ENCODE measurements around the gene SPATA20. TPM values are rescaled to one million over a fixed set of nuclear protein-coding genes. Genes with fewer than 3 reads are reported as not detected.

Gene SPATA20
- total and polyA plus RNA-seq, 7 experiments from 2014 or later: 3.7 to 19.4 (median 15.8) TPM

GRCh38 chr17:50582741-50583140 is 35.8 kb downstream of the SPATA20 start:
- no peak overlapping the region for H3K4me3 Mint-ChIP-seq
- CTCF ChIA-PET: interaction anchor here (1.0 kb wide), 1 partner anchor 36 kb away, joined by 3 read pairs; no protein-coding TSS in a partner anchor
- Histone ChIP-seq H3K4me1 (ENCODE audit: control insufficient read depth in 2 of 2, insufficient read depth in 2 of 2, low read length in 2 of 2) (no peaks in the 10 kb centered on the region), H3K4me3 (ENCODE audit: low read length) (no peak overlapping the region), H3K9me3 (ENCODE audit: control insufficient read depth in 2 of 3, low read length in 3 of 3) (no peaks in the 10 kb centered on the region), H3K36me3 (ENCODE audit: control insufficient read depth in 2 of 3, insufficient read depth in 3 of 3, low read length in 3 of 3) (no peaks in the 10 kb centered on the region), H3K27ac (ENCODE audit: low read depth, low read length) (no peak overlapping the region), H3K27me3 (ENCODE audit: control insufficient read depth in 2 of 2, insufficient read depth in 2 of 2, low read length in 2 of 2) (no peaks in the 10 kb centered on the region)
- H3K4me1 Mint-ChIP-seq: peaks cover 0 to 2% (median 0%) of the 10 kb centered on the region in 7 donors
- intact Hi-C loops (cut with micrococcal nuclease): no loop called here
- no peak overlapping the region for H3K27ac Mint-ChIP-seq
- no peak for ATAC-seq
- H3K27me3 Mint-ChIP-seq: peaks cover 6 to 29% (median 16%) of the 10 kb centered on the region in 5 donors
- no peaks in the 10 kb centered on the region for H3K36me3 Mint-ChIP-seq
- H3K9me3 Mint-ChIP-seq: peaks cover 0 to 2% (median 0%) of the 10 kb centered on the region in 11 donors
- no peak for DNase-seq
- POLR2A ChIA-PET: no interaction called here

- Mint-ChIP-seq H3K36me3 (no peaks in the 10 kb centered on the region), H3K27me3 (peaks cover 5 to 27% (median 15%) of the 10 kb centered on the region in 5 donors), H3K4me1 (peaks cover 0 to 1% (median 0%) of the 10 kb centered on the region in 7 donors), H3K9me3 (peaks cover 0 to under 1% (median 0%) of the 10 kb centered on the region in 11 donors), H3K4me3 (no peak overlapping the region), H3K27ac (no peak overlapping the region)
- ChIA-PET CTCF (no interaction called here), POLR2A (no interaction called here)
- intact Hi-C loops (cut with micrococcal nuclease): no loop called here
- Histone ChIP-seq H3K36me3 (ENCODE audit: control insufficient read depth in 2 of 3, insufficient read depth in 3 of 3, low read length in 3 of 3) (no peaks in the 10 kb centered on the region), H3K27me3 (ENCODE audit: control insufficient read depth in 2 of 2, insufficient read depth in 2 of 2, low read length in 2 of 2) (no peaks in the 10 kb centered on the region), H3K9me3 (ENCODE audit: control insufficient read depth in 2 of 3, low read length in 3 of 3) (no peaks in the 10 kb centered on the region), H3K4me3 (ENCODE audit: low read length) (no peak overlapping the region), H3K4me1 (ENCODE audit: control insufficient read depth in 2 of 2, insufficient read depth in 2 of 2, low read length in 2 of 2) (no peaks in the 10 kb centered on the region), H3K27ac (ENCODE audit: low read depth, low read length) (no peak overlapping the region)
- ATAC-seq: no peak
- DNase-seq: no peak
These were observed 36.7 kb downstream of the SPATA20 start for GRCh38 chr17:50583641-50584040.

DNA sequence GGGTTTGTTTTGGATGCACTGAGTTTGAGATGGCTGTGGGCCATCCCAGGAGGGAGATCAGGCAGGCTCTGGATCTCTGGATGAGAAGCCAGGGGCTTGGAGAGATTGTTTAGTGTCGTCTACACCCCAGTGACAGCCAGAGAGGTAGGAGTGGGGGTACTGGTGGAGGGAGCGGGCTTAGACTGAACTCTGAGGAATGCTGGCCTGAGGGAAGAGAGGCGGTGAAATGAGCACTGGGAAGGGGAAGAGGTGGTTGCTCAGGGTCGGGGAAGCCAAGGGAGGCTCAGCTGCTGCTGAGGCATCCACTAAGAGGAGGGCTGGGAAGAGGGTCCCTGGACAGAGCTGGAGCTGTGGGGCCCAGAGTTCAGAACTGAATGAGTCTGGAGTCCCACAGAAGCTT is 37.1 kb downstream of the SPATA20 start:
- Mint-ChIP-seq H3K4me3 (no peak overlapping the region), H3K27ac (no peak overlapping the region)
- no peak for ATAC-seq

DNA sequence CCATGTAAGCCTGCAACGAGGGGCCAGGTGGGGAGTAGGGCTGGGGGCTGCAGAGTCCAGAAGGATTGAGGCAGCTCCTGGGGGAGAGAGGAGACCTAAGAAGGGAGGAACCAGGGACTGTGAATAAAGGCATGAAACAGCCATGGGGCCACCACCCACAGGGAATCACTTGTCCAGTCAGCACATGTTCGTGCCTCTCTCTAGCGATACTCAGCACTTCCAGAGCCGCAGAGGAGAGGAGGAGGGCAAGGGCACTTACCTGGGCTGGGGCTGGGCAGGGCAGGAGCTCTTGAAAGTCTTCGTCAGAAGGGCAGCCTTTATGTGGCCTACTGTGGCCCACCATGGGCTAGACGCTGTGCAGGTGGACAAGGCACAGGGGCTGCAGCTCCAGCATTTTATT is 37.8 kb downstream of the SPATA20 start:
- Mint-ChIP-seq H3K4me1 (no peaks in the 10 kb centered on the region), H3K9me3 (no peaks in the 10 kb centered on the region), H3K27me3 (peaks cover 0 to 27% (median 14%) of the 10 kb centered on the region in 5 donors), H3K27ac (no peak overlapping the region), H3K4me3 (no peak overlapping the region), H3K36me3 (no peaks in the 10 kb centered on the region)
- ATAC-seq: no peak
- H3K4me3 ChIP-seq (ENCODE audit: low read length): no peak overlapping the region
- H3K9me3 ChIP-seq (ENCODE audit: control insufficient read depth in 2 of 3, low read length in 3 of 3): no peaks in the 10 kb centered on the region
- H3K36me3 ChIP-seq (ENCODE audit: control insufficient read depth in 2 of 3, insufficient read depth in 3 of 3, low read length in 3 of 3): no peaks in the 10 kb centered on the region
- no peaks in the 10 kb centered on the region for H3K4me1 ChIP-seq (ENCODE audit: control insufficient read depth in 2 of 2, insufficient read depth in 2 of 2, low read length in 2 of 2)
- no peaks in the 10 kb centered on the region for H3K27me3 ChIP-seq (ENCODE audit: control insufficient read depth in 2 of 2, insufficient read depth in 2 of 2, low read length in 2 of 2)
- no peak overlapping the region for H3K27ac ChIP-seq (ENCODE audit: low read depth, low read length)
- CTCF ChIA-PET: no interaction called here
- POLR2A ChIA-PET: no interaction called here
- no peak for DNase-seq
- intact Hi-C loops (cut with micrococcal nuclease): no loop called here

More for the DNA sequence above, 37.1 kb downstream of the SPATA20 start:
- Histone ChIP-seq H3K27me3 (ENCODE audit: control insufficient read depth in 2 of 2, insufficient read depth in 2 of 2, low read length in 2 of 2) (no peaks in the 10 kb centered on the region), H3K36me3 (ENCODE audit: control insufficient read depth in 2 of 3, insufficient read depth in 3 of 3, low read length in 3 of 3) (no peaks in the 10 kb centered on the region), H3K27ac (ENCODE audit: low read depth, low read length) (no peak overlapping the region), H3K4me3 (ENCODE audit: low read length) (no peak overlapping the region), H3K4me1 (ENCODE audit: control insufficient read depth in 2 of 2, insufficient read depth in 2 of 2, low read length in 2 of 2) (no peaks in the 10 kb centered on the region), H3K9me3 (ENCODE audit: control insufficient read depth in 2 of 3, low read length in 3 of 3) (no peaks in the 10 kb centered on the region)
- Mint-ChIP-seq H3K27me3 (peaks cover under 1 to 24% (median 14%) of the 10 kb centered on the region in 5 donors), H3K36me3 (no peaks in the 10 kb centered on the region), H3K9me3 (no peaks in the 10 kb centered on the region), H3K4me1 (no peaks in the 10 kb centered on the region)
- ChIA-PET POLR2A (no interaction called here), CTCF (no interaction called here)
- intact Hi-C loops (cut with micrococcal nuclease): no loop called here
- no peak for DNase-seq

- H3K4me3 Mint-ChIP-seq: no peak overlapping the region
- DNase-seq (no peak), ATAC-seq (no peak)
- Histone ChIP-seq H3K4me1 (ENCODE audit: control insufficient read depth in 2 of 2, insufficient read depth in 2 of 2, low read length in 2 of 2) (no peaks in the 10 kb centered on the region), H3K9me3 (ENCODE audit: control insufficient read depth in 2 of 3, low read length in 3 of 3) (no peaks in the 10 kb centered on the region), H3K27ac (ENCODE audit: low read depth, low read length) (no peak overlapping the region), H3K4me3 (ENCODE audit: low read length) (no peak overlapping the region), H3K27me3 (ENCODE audit: control insufficient read depth in 2 of 2, insufficient read depth in 2 of 2, low read length in 2 of 2) (no peaks in the 10 kb centered on the region), H3K36me3 (ENCODE audit: control insufficient read depth in 2 of 3, insufficient read depth in 3 of 3, low read length in 3 of 3) (no peaks in the 10 kb centered on the region)
- H3K4me1 Mint-ChIP-seq: no peaks in the 10 kb centered on the region
- no peak overlapping the region for H3K27ac Mint-ChIP-seq
- ChIA-PET POLR2A (no interaction called here), CTCF (no interaction called here)
- H3K36me3 Mint-ChIP-seq: no peaks in the 10 kb centered on the region
- H3K27me3 Mint-ChIP-seq: peaks cover 0 to 27% (median 14%) of the 10 kb centered on the region in 5 donors
- intact Hi-C loops (cut with micrococcal nuclease): no loop called here
- no peaks in the 10 kb centered on the region for H3K9me3 Mint-ChIP-seq
These were observed 38.4 kb downstream of the SPATA20 start for GRCh38 chr17:50585346-50585745.

DNA sequence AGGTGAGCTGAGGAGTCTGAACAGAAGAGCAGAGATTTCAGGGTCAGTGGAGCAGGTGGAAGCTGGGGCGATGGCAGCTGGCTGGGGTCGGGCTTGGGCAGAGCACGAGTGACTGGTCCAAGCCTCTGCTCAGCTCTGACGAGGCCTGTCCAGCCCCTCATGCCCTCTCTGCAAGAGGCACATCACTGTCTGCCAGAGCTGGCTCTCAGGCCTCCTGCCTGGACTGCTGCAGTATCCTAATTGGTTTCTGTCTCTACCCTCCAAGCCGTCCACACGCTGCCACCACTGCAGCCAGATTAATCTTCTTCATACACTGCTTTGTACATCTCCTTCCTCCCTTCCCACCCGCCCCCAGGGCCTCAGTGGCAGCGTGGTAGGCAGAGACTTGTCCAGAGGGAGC is 38.9 kb downstream of the SPATA20 start:
- ChIA-PET POLR2A (interaction anchor here (0.6 kb wide), 1 partner anchor 1483 kb away, joined by 4 read pairs; no protein-coding TSS in a partner anchor), CTCF (no interaction called here)
- H3K4me3 Mint-ChIP-seq: no peak overlapping the region
- no peak overlapping the region for H3K4me3 ChIP-seq (ENCODE audit: low read length)
- DNase-seq (no peak), ATAC-seq (no peak)
- no peaks in the 10 kb centered on the region for H3K36me3 Mint-ChIP-seq
- no peaks in the 10 kb centered on the region for H3K27me3 ChIP-seq (ENCODE audit: control insufficient read depth in 2 of 2, insufficient read depth in 2 of 2, low read length in 2 of 2)
- no peaks in the 10 kb centered on the region for H3K36me3 ChIP-seq (ENCODE audit: control insufficient read depth in 2 of 3, insufficient read depth in 3 of 3, low read length in 3 of 3)
- H3K27ac ChIP-seq (ENCODE audit: low read depth, low read length): no peak overlapping the region
- intact Hi-C loops (cut with micrococcal nuclease): no loop called here
- H3K4me1 ChIP-seq (ENCODE audit: control insufficient read depth in 2 of 2, insufficient read depth in 2 of 2, low read length in 2 of 2): no peaks in the 10 kb centered on the region
- peaks cover 0 to 25% (median 12%) of the 10 kb centered on the region in 5 donors for H3K27me3 Mint-ChIP-seq
- H3K9me3 ChIP-seq (ENCODE audit: control insufficient read depth in 2 of 3, low read length in 3 of 3): no peaks in the 10 kb centered on the region
- H3K4me1 Mint-ChIP-seq: no peaks in the 10 kb centered on the region
- H3K9me3 Mint-ChIP-seq: no peaks in the 10 kb centered on the region
- no peak overlapping the region for H3K27ac Mint-ChIP-seq

- Histone ChIP-seq H3K9me3 (ENCODE audit: control insufficient read depth in 2 of 3, low read length in 3 of 3) (no peaks in the 10 kb centered on the region), H3K27ac (ENCODE audit: low read depth, low read length) (no peak overlapping the region), H3K36me3 (ENCODE audit: control insufficient read depth in 2 of 3, insufficient read depth in 3 of 3, low read length in 3 of 3) (no peaks in the 10 kb centered on the region), H3K27me3 (ENCODE audit: control insufficient read depth in 2 of 2, insufficient read depth in 2 of 2, low read length in 2 of 2) (no peaks in the 10 kb centered on the region), H3K4me1 (ENCODE audit: control insufficient read depth in 2 of 2, insufficient read depth in 2 of 2, low read length in 2 of 2) (no peaks in the 10 kb centered on the region), H3K4me3 (ENCODE audit: low read length) (no peak overlapping the region)
- ChIA-PET POLR2A (interaction anchor here (0.6 kb wide), 1 partner anchor 1483 kb away, joined by 4 read pairs; no protein-coding TSS in a partner anchor), CTCF (no interaction called here)
- Mint-ChIP-seq H3K27ac (no peak overlapping the region), H3K4me1 (no peaks in the 10 kb centered on the region), H3K9me3 (no peaks in the 10 kb centered on the region), H3K4me3 (no peak overlapping the region), H3K27me3 (peaks cover 0 to 23% (median 8%) of the 10 kb centered on the region in 5 donors), H3K36me3 (no peaks in the 10 kb centered on the region)
- no peak for DNase-seq
- no peak for ATAC-seq
- intact Hi-C loops (cut with micrococcal nuclease): no loop called here
These were observed 39.7 kb downstream of the SPATA20 start for GRCh38 chr17:50586421-50587247.
